SK-N-SH (cell line): Measurements from ENCODE around the gene ABL2.

ENCODE experiments used
- CTCF ChIP-seq: fragments of 200-600 bp; sonication (generic); IDR thresholded peaks from 2 replicates; pipeline ENCODE4 v1.6.1; 2017; ENCODE audit warnings: antibody characterized with exemption, mild to moderate bottlenecking, moderate library complexity
- POLR2AphosphoS5 ChIP-seq: IDR thresholded peaks from 2 replicates; pipeline ENCODE4 v1.6.1; 2012; ENCODE audit warnings: low read depth, low read length
- RAD21 ChIP-seq: IDR thresholded peaks from 2 replicates; pipeline ENCODE4 v1.6.1; 2012; ENCODE audit warnings: mild to moderate bottlenecking, low read length
- RFX5 ChIP-seq: IDR thresholded peaks from 2 replicates; pipeline ENCODE4 v1.6.1; 2012; ENCODE audit warnings: mild to moderate bottlenecking, improper control_type of control experiment, low read length
- USF2 ChIP-seq: fragments of 150-350 bp; IDR thresholded peaks from 2 replicates; pipeline ENCODE4 v1.6.1; 2017; ENCODE audit warnings: antibody characterized with exemption, low read length, low read depth, borderline replicate concordance

GRCh38 chr1:179145521-179145920 is 84.0 kb downstream of the ABL2 start:
- TF ChIP-seq CTCF (no peak), POLR2AphosphoS5 (no peak), RFX5 (no peak), RAD21 (no peak), USF2 (no peak)
